ENCODE data around the gene WWTR1.

- TF ChIP-seq MAZ (IDR thresholded peaks at IDR 0.05; ENCODE audit: borderline replicate concordance, low read depth, low read length) (no peak), POLR2A (IDR thresholded peaks at IDR 0.05; ENCODE audit: low read length) (no peak), CTCF (IDR thresholded peaks at IDR 0.05) (no peak), NFE2L2 (conservative IDR thresholded peaks at IDR 0.05; ENCODE audit: low read length) (no peak), CEBPB (IDR thresholded peaks at IDR 0.05) (no peak), JUNB (IDR thresholded peaks at IDR 0.05) (no peak), RAD21 (conservative IDR thresholded peaks at IDR 0.05 in 1 of 2, IDR thresholded peaks at IDR 0.05 in 1 of 2) (no peak; a peak in 1 of 5 replicates)
Measured at GRCh38 chr3:149618151-149619123, 39.4 kb downstream of the WWTR1 start.
